ENCODE measurements around the gene ARHGAP20.
A peak's percentile ranks its signal among the peaks of the same experiment; 100 is the strongest.

The ARHGAP20 gene

DNA sequence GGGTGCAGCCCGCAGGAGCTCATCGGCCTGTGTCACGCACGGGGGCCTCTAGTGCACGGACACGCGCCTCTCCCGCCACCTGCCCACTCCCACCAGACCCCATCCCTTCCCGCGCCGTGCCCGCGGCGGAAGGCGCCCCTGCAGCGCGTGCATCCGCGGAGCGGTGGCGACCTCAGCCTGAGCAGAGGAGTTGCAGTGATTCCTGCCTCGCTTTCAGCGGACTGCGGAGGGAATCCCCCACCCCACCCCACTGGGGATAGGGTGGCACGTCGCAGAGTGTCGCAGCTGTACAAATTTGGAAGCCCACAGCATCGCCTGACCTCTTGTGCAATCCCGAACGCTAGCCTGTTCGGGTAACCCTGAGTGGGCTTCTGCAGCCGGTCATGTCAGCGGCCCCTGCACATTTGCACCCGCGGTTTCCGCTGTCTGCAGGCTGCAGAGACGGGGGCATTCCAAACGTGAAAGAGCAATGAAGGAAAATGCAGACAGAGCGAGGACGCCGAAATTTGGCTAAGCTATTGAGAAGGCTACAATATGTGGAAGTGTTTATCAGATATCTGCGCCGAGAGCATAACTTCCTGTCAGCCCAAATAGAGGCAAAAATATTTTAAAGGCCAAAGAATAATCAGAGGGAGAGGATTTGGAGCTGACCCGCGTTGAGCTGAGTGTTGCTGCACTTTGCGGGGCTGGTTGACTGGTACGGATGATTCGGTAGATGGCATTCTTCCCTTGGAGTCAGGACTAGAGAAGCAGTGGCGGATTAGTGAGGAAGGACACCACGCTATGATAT lies 617 bp upstream of the ARHGAP20 start:
- H3K27ac Mint-ChIP-seq: no peak overlapping the region
- H3K27me3 Mint-ChIP-seq (ENCODE audit: low read depth, poor library complexity): peaks cover 58% of the 10 kb centered on the region
- H3K36me3 Mint-ChIP-seq (ENCODE audit: low read depth): no peaks in the 10 kb centered on the region

GRCh38 chr11:110711448-110711775 lies 825 bp downstream of the ARHGAP20 start:
- peak overlapping the region; percentile 72 for H3K4me3 Mint-ChIP-seq
- TF ChIP-seq, protein P1, sequence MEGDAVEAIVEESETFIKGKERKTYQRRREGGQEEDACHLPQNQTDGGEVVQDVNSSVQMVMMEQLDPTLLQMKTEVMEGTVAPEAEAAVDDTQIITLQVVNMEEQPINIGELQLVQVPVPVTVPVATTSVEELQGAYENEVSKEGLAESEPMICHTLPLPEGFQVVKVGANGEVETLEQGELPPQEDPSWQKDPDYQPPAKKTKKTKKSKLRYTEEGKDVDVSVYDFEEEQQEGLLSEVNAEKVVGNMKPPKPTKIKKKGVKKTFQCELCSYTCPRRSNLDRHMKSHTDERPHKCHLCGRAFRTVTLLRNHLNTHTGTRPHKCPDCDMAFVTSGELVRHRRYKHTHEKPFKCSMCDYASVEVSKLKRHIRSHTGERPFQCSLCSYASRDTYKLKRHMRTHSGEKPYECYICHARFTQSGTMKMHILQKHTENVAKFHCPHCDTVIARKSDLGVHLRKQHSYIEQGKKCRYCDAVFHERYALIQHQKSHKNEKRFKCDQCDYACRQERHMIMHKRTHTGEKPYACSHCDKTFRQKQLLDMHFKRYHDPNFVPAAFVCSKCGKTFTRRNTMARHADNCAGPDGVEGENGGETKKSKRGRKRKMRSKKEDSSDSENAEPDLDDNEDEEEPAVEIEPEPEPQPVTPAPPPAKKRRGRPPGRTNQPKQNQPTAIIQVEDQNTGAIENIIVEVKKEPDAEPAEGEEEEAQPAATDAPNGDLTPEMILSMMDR (IDR thresholded peaks at IDR 0.05): no peak
- no peak overlapping the region for H3K27ac Mint-ChIP-seq
- peaks cover 70% of the 10 kb centered on the region for H3K27me3 Mint-ChIP-seq (ENCODE audit: low read depth, poor library complexity)
- no peak for DNase-seq
- no peaks in the 10 kb centered on the region for H3K36me3 Mint-ChIP-seq (ENCODE audit: low read depth)
- H3K4me1 Mint-ChIP-seq: peaks cover 27% of the 10 kb centered on the region
- no peaks in the 10 kb centered on the region for H3K9me3 Mint-ChIP-seq

More for the DNA sequence above, 617 bp upstream of the ARHGAP20 start:
- peak overlapping the region; percentile 80 for H3K4me3 Mint-ChIP-seq
- DNase-seq: peak; percentile 7
- no peaks in the 10 kb centered on the region for H3K9me3 Mint-ChIP-seq
- H3K4me1 Mint-ChIP-seq: peaks cover 27% of the 10 kb centered on the region
- TF ChIP-seq, protein P1 (IDR thresholded peaks at IDR 0.05): no peak

GRCh38 chr11:110710628-110711381 lies 1.4 kb downstream of the ARHGAP20 start:
- no peaks in the 10 kb centered on the region for H3K36me3 Mint-ChIP-seq (ENCODE audit: low read depth)
- peaks cover 27% of the 10 kb centered on the region for H3K4me1 Mint-ChIP-seq

GRCh38 chr11:110704210-110704864 lies 7.9 kb downstream of the ARHGAP20 start:
- Mint-ChIP-seq H3K9me3 (peaks cover 9% of the 10 kb centered on the region), H3K4me3 (no peak overlapping the region), H3K27me3 (ENCODE audit: low read depth, poor library complexity) (peaks cover 35% of the 10 kb centered on the region), H3K36me3 (ENCODE audit: low read depth) (no peaks in the 10 kb centered on the region), H3K4me1 (peaks cover 2% of the 10 kb centered on the region), H3K27ac (no peak overlapping the region)
- TF ChIP-seq, protein P1 (IDR thresholded peaks at IDR 0.05): no peak
- no peak for DNase-seq

More at GRCh38 chr11:110710628-110711381, 1.4 kb downstream of the ARHGAP20 start:
- TF ChIP-seq, protein P1 (IDR thresholded peaks at IDR 0.05): no peak
- Mint-ChIP-seq H3K27me3 (ENCODE audit: low read depth, poor library complexity) (peaks cover 74% of the 10 kb centered on the region), H3K27ac (peak overlapping the region; percentile 7), H3K9me3 (no peaks in the 10 kb centered on the region), H3K4me3 (peak overlapping the region; percentile 72)
- peak; percentile 78 for DNase-seq

DNA sequence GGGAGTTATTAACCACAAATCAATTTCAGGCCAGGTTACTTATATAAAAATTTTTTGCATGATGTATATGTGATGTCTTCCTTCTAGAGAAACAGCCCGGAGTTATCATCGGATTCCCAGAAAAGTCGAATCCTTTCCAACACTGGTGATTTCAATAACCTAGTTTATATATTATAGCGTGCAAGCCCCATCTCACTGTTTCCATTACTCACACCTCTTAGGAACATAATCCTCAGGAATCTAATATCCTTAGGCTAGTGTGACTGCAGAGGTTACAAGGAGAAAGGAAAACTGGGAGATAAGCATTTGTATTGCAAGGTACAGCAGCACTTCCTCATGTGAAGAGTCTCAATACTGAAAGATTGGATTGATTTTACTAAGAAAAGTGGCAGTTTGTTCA lies 20.3 kb downstream of the ARHGAP20 start:
- no peak overlapping the region for H3K4me3 Mint-ChIP-seq
- no peak for DNase-seq
- H3K27me3 Mint-ChIP-seq (ENCODE audit: low read depth, poor library complexity): peaks cover 9% of the 10 kb centered on the region
- H3K27ac Mint-ChIP-seq: no peak overlapping the region
- no peaks in the 10 kb centered on the region for H3K4me1 Mint-ChIP-seq
- no peaks in the 10 kb centered on the region for H3K9me3 Mint-ChIP-seq
- H3K36me3 Mint-ChIP-seq (ENCODE audit: low read depth): no peaks in the 10 kb centered on the region
- TF ChIP-seq, protein P1 (IDR thresholded peaks at IDR 0.05): no peak

Measured in nephron progenitor cell (in vitro differentiated cells).